Measurements from ENCODE around the gene TRAK2.
"Not testable (repeated sequence)": the region's sequence is repeated elsewhere in the genome, so short reads cannot be mapped to it uniquely, and the experiment has no call there.

TRAK2 gene, protein sequence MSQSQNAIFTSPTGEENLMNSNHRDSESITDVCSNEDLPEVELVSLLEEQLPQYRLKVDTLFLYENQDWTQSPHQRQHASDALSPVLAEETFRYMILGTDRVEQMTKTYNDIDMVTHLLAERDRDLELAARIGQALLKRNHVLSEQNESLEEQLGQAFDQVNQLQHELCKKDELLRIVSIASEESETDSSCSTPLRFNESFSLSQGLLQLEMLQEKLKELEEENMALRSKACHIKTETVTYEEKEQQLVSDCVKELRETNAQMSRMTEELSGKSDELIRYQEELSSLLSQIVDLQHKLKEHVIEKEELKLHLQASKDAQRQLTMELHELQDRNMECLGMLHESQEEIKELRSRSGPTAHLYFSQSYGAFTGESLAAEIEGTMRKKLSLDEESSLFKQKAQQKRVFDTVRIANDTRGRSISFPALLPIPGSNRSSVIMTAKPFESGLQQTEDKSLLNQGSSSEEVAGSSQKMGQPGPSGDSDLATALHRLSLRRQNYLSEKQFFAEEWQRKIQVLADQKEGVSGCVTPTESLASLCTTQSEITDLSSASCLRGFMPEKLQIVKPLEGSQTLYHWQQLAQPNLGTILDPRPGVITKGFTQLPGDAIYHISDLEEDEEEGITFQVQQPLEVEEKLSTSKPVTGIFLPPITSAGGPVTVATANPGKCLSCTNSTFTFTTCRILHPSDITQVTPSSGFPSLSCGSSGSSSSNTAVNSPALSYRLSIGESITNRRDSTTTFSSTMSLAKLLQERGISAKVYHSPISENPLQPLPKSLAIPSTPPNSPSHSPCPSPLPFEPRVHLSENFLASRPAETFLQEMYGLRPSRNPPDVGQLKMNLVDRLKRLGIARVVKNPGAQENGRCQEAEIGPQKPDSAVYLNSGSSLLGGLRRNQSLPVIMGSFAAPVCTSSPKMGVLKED

DNA sequence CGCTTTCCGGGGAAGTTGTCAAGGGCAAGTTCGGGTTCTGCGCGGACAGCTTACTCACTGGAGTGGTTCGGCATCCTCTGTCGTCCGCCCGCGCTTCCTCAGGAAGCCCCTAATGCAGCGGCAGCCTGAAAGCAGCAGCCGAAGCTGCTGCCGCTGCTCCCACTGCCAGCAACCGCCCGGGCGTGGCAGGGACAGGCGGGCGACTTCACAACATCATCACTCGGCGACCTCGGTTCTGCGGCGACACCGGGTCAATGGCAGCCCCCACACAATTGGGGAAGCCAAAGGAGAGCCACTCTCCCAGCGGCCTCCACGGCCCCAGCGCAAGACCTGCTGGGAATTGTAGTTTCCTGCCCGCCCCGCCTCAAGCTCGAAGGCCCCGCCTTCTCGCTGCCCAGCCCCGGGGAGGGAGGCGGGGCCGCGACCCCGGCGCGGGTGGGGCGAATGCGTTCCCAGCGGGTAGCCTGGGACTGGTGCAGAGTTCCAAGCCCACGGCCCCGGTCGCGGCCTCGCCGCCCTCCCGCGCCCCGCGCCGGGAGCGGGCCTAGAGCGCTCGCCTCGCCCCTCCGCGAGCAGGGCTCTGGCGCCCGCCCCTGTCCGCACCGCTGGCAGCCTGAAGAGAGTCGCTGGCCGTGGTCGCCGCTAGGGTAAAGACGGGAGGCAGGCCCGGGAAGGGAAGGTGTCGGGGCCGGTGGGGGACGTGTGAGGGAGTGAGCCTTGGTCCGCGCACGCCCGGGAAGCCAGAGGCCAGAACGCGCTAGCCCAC is at the start of gene TRAK2, which contains the start of gene STRADB:
Gene TRAK2, minus strand, starts transcription at position 167 of the 766 bp plus-strand sequence. CDS start 30,951 bp downstream, outside the sequence.
Gene STRADB, plus strand, starts transcription at position 449 of the 766 bp plus-strand sequence. CDS start 3,101 bp downstream, outside the sequence.
- peak; percentile 98 for DNase-seq

DNA sequence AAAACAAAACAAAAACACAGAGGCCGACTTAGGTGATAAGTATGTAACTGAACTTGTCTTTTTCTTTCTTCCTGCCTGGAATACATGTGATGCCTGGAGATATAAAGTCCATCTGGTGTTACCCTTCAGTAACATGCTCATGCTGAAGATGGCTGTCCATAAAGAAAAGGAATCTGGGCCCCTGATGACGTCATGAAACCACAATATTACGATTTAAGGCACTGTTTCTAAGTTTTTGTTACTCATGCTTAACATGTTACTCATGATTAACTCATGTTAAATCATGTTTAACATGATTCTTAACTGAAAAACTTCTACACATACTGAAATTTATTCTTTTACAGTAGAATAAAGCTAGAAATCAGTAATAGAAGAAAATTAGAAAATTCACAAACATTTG is 49.3 kb upstream of the TRAK2 start:
- no peak for DNase-seq

DNA sequence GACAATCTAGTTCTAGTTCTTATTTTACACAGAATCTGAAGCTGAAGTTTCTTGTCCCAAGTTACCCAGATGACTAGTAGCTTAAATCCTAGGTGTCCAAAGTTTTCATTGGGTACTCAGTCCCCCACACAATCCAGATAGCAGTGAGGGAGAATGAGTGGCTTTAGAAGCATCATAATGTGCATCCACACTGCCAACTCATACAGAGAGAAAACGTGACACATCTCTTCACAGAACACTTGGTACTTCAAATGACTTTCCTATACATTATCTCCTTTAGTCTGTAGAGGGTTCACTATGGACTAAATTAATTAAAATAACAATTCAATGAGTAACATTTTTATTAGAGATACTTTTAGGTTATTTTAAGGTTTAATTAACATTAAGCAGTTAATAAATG is 45.5 kb upstream of the TRAK2 start:
- no peak for DNase-seq

DNA sequence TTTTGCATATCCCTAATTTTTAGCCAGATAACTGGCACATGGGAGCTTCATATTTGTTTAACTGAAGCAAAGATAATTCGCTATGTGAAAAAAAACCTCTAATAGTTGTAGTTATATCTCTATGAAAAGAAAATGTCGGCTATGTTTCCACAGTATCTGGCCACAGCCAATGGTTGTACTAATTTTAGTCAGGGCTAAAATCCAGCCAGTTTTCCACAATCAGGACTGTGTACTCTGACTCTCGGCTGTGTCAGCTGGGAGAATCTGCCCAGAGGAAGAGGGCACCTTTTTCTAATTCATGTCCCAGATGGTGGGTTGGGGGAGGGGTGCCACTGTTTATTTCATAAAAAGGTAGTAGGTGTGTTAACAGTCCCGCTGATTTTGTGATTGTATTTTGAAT is 39.0 kb upstream of the TRAK2 start:
- no peak for DNase-seq

DNA sequence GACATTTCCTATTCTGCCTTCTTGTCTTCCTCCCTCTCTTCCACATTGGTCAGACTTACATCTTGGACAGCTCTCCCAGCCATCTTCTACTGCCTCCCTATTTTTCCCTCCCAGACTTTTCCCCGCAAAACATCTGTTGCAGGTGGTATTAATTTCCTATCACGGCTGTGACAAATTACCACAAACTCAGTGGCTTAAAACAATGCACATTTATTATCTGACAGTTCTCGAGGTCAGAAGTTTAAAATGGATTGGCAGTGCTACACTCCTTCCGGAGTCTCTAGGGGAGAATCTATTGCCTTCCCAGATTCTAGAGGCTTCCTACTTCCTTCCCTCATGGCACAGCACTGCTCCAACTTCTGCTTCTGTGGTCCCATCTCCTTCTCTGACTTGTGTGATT is 33.5 kb upstream of the TRAK2 start:
- no peak for DNase-seq

DNA sequence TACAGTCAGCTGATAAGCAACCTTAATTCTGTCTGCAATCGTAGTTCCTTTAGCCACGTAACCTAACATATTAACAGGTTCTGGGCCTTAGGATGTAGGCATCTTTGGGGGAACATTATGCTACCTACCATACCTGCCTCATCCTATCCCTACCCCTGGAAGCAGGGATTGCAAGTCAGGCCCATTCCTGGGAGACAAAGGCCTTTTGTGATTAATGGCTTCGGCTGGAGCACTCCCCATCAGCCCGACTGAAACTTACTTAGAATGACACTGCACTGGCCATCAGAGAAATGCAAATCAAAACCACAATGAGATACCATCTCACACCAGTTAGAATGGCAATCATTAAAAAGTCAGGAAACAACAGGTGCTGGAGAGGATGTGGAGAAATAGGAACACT is 32.5 kb upstream of the TRAK2 start:
- DNase-seq = not testable (repeated sequence)

DNA sequence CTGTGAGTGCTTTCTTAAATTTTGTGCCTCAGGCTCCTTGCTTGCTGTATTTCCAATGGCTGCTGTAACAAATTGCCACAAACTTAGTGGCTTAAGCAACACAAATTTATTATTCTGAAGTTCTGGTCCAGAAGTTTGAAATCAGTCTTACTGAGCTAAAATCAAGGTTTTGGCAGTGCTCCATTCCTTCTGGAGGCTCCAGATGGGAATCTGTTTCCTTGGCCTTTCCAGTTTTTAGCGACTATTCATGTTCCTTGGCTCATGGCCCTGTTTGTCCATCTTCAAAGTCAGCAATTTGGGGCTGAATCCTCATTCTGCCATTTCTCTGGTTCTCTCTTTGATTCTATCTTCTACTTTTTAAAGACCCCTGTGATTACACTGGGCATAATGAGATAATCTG is 32.1 kb upstream of the TRAK2 start:
- no peak for DNase-seq

DNA sequence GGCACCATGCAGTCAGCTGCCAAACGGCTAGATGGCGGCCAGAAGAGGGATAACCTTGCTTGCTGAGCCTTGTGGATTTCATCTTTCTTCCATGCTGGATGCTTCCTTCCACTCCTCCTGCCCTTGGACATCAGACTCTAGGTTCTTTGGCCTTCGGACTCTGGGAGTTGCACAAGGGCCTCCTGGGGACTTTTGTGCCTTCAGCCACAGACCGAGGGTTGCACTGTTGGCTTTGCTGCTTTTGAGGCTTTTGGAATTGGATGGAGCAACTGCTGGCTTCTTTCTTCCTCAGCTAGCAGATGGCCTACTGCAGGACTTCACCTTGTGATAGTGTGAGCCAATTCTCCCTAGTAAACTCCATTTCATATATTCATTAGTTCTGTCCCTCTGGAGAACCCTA is 31.3 kb upstream of the TRAK2 start:
- DNase-seq = no peak

DNA sequence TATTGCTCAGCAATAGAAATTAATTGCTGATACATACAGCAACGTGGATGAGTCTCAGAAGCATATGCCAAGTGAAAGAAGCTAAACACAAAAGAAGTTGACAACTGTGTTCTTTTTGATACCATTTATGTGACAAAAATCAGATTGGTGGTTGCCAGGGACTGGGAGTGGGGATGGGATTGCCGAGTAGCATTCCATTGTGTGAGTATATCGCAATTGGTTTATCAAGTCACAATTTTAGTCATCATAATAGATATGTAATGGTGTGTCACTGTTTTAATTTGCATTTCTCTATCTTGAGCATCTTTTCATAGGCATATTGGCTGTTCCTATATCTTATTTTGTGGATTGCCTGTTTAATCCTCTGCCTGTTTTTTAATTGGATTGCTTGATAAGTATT is 21.2 kb upstream of the TRAK2 start:
- DNase-seq = no peak

DNA sequence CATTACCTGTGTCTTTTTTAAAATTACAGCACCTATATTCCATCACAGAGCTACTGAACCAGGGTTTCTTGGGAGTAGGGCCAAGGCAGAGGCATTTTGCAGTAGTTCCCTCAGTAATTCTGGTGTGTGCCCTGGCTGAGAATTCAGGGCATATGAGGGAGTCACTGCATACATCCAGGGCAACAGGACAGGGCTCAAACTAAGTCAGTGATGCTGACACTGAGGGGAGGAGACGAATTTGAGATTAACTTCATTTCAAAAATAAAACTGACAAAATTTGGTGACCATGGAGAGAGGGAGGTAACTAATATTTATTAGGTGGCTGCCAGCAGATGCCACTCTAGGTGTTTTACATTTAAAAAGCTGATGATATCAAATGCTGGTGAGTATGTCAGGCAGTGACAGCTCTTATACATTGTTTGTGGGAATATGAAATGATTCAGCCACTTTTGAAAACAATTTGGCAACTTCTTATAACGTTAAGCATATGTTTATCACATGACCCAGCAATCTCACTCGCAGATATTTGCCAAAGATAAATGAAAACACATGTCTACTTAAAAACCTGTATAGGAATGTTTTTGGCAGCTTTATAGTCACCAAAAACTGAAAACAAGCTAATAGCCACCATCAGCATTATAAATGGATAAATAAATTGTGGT is 20.6 kb upstream of the TRAK2 start:
- DNase-seq = no peak

DNA sequence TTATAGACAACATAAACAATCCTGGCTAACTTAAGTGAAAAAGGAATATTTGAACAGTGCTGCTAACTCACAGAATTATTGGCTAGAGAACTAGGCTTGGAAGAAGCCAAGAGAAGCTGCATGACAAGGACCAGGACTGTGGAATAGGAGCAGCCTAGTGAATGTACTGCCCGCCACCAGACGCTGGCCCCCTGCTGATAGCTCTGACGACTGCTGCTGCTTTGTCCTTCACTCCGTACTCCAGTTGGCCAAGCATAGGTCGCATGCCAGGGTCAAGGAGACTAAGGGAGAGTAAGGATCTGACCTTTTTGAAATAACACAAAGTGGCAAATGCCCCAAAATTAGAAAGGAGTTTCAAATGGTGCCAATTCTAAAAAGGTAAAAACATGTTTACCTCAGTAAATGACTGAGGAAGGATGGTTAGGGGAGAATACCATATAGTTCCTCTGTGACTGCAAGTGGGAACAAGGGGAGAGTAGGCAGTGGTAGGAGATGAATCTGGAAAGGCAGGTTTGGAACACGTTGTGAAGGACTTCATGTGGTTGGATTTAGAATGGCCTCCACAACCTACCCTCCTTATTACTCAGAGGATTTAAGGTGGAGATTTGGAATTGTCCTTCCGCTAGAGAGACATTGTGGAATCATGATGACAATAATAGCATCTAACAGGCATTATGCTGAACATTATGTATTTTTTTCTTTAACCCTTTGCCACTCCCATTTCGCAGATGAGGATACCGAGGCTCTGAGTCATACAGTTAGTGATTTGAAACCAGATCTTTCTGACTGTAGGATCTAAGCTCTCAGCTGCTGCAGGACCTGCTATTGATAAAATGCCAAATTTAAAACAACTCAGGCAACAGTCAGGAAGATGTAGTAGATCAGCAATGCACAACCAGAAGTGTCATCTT is 19.8 kb upstream of the TRAK2 start:
- DNase-seq = peak; percentile 34

DNA sequence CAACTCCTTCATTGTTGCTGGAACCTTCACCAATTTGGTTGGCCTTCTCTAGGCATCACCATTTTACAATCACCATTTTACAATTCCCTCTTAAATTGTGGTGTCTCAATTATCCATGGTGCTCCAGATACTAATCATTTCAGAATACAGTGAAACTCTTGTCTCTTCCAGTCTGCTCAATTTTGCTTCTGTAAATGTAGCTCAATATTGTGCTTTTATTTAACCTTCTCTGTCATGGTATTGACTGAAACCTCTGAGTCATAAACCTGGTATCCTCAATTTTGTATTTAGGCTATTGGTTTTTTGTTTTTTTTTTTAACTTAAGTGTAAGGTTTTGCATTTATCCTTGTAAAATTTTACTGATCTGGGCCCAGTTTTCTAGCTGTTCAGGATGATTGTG is 16.4 kb upstream of the TRAK2 start:
- no peak for DNase-seq

DNA sequence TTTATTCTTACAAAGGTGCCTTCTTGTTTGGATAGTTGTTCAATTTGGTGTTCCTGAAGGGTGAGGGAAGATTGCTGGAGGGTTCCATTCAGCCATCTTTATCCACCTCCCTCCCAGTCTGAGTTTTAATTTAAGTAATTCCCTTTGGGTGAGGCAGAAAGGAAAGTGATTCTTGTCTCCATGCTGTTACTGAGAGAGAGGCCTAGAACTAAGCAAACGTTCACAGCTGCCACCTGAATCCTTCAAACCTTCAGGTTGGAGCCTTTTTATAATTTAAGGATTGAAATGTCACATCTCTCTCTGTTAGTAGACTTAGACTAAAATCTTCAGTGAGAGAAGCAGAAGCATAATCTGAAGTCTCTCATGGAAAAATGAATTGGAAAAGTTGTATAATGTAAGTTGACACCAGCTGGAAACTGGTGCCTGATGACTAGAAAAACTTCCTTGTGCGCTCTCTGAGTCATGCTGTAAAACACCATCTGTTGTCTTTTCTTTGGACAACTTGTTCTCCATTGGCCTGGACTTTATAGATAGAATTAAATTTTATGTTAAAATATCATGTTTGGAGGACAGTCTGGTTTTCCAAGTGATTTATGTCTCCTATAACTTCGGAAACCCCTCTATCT is 14.9 kb upstream of the TRAK2 start:
- no peak for DNase-seq

DNA sequence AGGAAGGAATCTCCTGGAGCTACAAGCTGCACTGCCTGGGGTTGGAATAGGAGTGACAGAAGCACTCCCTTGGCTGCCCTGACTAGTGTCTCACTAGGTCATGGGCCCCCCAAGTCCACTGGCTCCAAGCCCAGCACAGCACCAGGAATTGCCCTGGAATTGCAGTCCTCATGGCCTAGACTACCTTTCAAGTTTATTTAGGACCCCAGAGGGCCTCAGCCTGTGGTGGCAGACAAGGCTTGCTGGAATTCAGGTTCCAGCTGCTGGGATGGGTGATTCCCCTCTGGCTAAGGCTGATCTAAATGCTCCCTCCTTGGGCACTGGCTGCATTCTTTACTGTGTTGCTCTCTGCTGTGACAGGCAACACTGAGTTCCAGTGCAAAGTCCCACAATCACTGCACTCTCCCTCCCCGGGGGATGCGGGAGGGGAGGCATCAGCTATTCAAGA is 14.3 kb upstream of the TRAK2 start:
- no peak for DNase-seq

DNA sequence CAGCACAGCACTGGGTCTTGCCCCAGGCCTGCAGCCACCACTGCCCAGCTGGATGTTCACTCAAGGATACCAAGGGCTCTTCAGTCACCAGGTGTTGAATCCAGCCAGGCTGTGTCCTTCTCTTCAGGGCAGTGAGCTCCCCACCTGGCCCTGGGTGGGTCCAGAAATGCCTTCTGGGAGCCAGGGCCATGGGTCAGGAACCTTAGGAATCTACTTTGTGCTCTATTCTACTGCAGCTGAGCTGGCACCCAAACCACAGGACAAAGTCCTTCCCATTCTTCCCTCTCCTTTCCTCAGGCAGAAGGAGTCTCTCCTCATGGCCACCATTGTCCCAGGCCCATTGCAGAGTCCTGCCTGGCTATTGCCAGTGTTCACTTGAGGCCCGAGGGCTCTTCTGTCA is 13.3 kb upstream of the TRAK2 start:
- DNase-seq = no peak

DNA sequence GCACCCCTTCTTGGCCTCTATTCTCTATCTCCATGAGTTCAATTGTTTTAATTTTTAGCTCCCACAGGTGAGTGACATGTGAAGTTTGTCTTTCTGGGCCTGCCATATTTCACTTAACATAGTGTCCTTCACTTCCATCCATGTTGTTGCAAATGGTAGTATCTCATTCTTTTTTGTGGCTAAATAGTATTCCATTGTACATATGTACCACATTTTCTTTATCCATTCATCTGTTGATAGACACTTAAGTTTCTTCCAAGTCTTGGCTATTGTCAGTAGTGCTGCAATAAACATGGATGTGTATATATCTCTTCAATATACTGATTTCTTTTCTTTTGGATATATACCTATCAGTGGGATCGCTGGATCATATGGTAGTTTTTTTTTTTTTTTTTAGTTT is 9.3 kb upstream of the TRAK2 start:
- no peak for DNase-seq

DNA sequence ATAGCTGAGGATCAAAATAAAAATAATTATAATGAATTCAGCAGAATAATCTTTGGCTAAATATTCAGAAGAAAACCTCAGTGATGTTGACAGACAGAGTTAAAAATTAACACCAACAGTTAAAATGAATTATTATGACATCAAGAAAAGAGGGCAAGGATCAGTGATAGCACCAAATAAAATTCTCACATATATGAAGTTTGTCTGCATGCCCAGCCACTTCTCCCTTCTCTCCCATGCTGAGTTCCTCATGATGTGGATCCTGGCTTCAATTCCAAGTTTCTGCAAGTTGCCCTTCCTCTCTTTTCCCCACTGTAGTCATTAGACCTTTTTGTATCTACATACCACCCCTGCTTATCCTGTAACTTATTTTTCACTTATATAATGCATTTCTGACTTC is 7.1 kb upstream of the TRAK2 start:
- DNase-seq = no peak

DNA sequence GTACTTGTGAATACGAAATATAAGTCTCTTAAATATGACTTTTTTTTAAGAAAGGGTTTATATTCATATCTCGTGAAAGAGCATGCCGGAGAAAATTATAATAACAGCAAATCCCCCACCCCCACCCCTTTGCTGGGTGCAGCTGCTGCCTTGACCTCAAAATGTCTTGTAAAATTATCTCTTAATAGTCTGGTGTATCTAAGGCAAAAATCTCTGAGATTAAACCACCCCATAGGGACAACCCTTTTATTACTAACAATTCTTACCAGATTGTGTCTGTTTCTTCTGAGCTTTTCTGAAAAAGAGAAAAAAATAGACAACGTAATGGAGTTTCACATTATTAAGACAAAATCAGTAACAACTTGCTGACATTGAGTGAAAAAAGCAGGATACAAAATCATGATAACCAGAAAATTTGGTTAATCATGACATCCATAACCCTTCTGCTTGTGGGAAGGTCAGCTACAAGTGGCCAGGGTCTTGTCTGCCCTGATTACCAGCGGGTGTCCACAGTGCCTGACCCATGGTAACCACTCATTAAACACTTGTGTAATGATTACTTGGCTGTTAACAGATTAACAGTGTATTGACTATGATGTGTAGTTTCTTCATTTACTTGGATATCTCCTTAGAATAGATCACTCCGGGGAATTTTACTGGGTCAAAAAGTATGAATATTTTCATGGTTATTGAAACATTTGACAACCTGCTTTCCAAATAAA is 1.8 kb upstream of the TRAK2 start:
- peak; percentile 58 for DNase-seq

DNA sequence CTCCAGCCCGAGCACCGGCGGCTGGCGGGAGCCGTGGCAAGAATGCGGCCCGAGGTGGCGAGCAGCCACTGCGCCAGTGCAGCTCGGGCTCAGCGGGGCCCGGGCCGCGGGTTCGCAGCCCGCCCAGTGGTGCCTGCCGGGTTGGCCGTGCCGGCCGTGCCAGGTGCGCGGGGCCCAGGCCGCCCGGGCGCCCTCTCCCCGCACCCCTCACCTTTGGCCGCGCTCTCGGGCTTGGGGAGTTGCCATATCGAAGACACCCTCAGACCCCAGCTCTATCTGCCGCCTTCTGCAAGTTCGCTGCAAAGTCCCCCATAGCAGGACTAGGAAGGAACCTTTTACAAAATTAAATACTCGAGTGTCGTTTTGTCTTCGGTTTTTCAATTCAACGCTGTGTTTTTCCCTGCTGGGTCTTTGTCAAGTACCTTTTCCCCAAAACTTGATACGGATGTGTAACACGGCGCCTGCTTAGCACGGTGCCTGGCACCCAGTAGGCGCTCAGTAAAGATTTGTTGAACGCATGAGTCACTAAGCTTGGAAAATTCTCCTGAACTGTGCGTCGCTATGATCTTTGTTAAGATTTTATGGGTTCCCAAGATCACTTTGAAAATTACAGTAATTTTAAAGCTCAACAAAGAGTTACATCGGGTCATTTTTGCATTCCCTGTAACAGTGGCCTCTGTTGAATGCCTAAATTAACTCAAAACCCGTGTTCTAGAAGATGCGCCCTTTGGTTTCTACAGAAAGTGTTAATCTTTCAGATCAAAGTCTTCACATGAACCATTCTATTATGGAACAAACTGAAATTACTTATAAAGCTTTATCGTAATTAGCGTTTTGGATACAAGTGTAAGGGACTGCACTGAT is 1.0 kb upstream of the TRAK2 start:
- DNase-seq = no peak

Data from retina (tissue), 1 donor.